ENCODE data around the gene TMEFF2. TPM values are rescaled to one million over a fixed set of nuclear protein-coding genes. Genes with fewer than 3 reads are reported as not detected.

Gene TMEFF2
- total and polyA plus RNA-seq, 2 donors (not counting 1 experiment from before 2014, with no cell fraction given), result not detected

- H3K79me2 ChIP-seq (ENCODE audit: control insufficient read depth, insufficient read depth, low read length), result no peaks in the 10 kb centered on the region
- no peak overlapping the region for H2AFZ ChIP-seq (ENCODE audit: insufficient read depth, low read depth, low read length, poor library complexity, severe bottlenecking)
- Mint-ChIP-seq H3K27ac (no peak overlapping the region), H3K27me3 (no peaks in the 10 kb centered on the region), H3K4me1 (no peaks in the 10 kb centered on the region), H3K9me3 (ENCODE audit: insufficient read depth) (no peaks in the 10 kb centered on the region), H3K4me3 (no peak overlapping the region)
- H3K27ac ChIP-seq (ENCODE audit: low read length in 2 of 2), result no peak overlapping the region
- no peaks in the 10 kb centered on the region for H3K9me3 ChIP-seq (ENCODE audit: control extremely low read depth in 1 of 3, control insufficient read depth in 2 of 3, insufficient read depth in 1 of 3, low read length in 2 of 3)
- H3K4me1 ChIP-seq (ENCODE audit: control insufficient read depth in 2 of 2, insufficient read depth in 2 of 2, low read length in 2 of 2), result no peaks in the 10 kb centered on the region
- no peak overlapping the region for H3K9ac ChIP-seq (ENCODE audit: low read length)
- H4K20me1 ChIP-seq (ENCODE audit: control insufficient read depth, insufficient read depth, low read length, poor library complexity, severe bottlenecking), result no peaks in the 10 kb centered on the region
- CTCF ChIA-PET, result interaction anchor here (0.7 kb wide), 1 partner anchor 136 kb away, joined by 3 read pairs; no protein-coding TSS in a partner anchor
- intact Hi-C loops (cut with micrococcal nuclease), result no loop called here
- TF ChIP-seq EZH2 (IDR thresholded peaks at IDR 0.05; ENCODE audit: borderline replicate concordance, insufficient read depth, low read depth, low read length, poor library complexity, severe bottlenecking), result no peak
- WGBS (ENCODE audit: insufficient coverage), result 80% methylated on average over 1 of the region's 1 CpG
- no peak overlapping the region for H3K4me2 ChIP-seq (replicated peaks; ENCODE audit: low read depth, low read length, poor library complexity, severe bottlenecking)
- H3K27me3 ChIP-seq (replicated peaks in 1 of 4; ENCODE audit: control extremely low read depth in 1 of 4, control insufficient read depth in 3 of 4, insufficient read depth in 4 of 4, low read length in 3 of 4), result no peaks in the 10 kb centered on the region
- POLR2A ChIA-PET, result no interaction called here
- no peak overlapping the region for H3K4me3 ChIP-seq (ENCODE audit: control extremely low read depth in 1 of 5, extremely low read depth in 1 of 5, insufficient read depth in 1 of 5, low read depth in 2 of 5, low read length in 4 of 5)
- ATAC-seq (ENCODE audit: low read depth), result no peak
- DNase-seq, result no peak
- H3K36me3 ChIP-seq (replicated peaks in 1 of 2; ENCODE audit: control extremely low read depth in 1 of 2, control insufficient read depth in 1 of 2, extremely low read depth in 1 of 2, insufficient read depth in 2 of 2, low read length in 1 of 2), result no peaks in the 10 kb centered on the region
Observed at GRCh38 chr2:192026825-192027120, 168.0 kb downstream of the TMEFF2 start.

- DNase-seq, result no peak
- ATAC-seq (ENCODE audit: low read depth), result no peak
- Mint-ChIP-seq H3K27ac (no peak overlapping the region), H3K9me3 (ENCODE audit: insufficient read depth) (no peaks in the 10 kb centered on the region), H3K4me1 (no peaks in the 10 kb centered on the region), H3K4me3 (no peak overlapping the region), H3K27me3 (peaks cover 3% of the 10 kb centered on the region)
- intact Hi-C loops (cut with micrococcal nuclease), result no loop called here
- no peaks in the 10 kb centered on the region for H3K36me3 ChIP-seq (replicated peaks in 1 of 2; ENCODE audit: control extremely low read depth in 1 of 2, control insufficient read depth in 1 of 2, extremely low read depth in 1 of 2, insufficient read depth in 2 of 2, low read length in 1 of 2)
- TF ChIP-seq CTCF (IDR thresholded peaks at IDR 0.05), result no peak
- no peak for TF ChIP-seq EZH2 (IDR thresholded peaks at IDR 0.05; ENCODE audit: borderline replicate concordance, insufficient read depth, low read depth, low read length, poor library complexity, severe bottlenecking)
- no peaks in the 10 kb centered on the region for H4K20me1 ChIP-seq (ENCODE audit: control insufficient read depth, insufficient read depth, low read length, poor library complexity, severe bottlenecking)
- H3K27me3 ChIP-seq (replicated peaks in 1 of 4; ENCODE audit: control extremely low read depth in 1 of 4, control insufficient read depth in 3 of 4, insufficient read depth in 4 of 4, low read length in 3 of 4), result no peaks in the 10 kb centered on the region
- H3K4me1 ChIP-seq (ENCODE audit: control insufficient read depth in 2 of 2, insufficient read depth in 2 of 2, low read length in 2 of 2), result no peaks in the 10 kb centered on the region
- H3K27ac ChIP-seq (ENCODE audit: low read length in 2 of 2), result no peak overlapping the region
- ChIA-PET CTCF (interaction anchor here (0.7 kb wide), 1 partner anchor 136 kb away, joined by 3 read pairs; no protein-coding TSS in a partner anchor), POLR2A (no interaction called here)
- no peak overlapping the region for H3K4me3 ChIP-seq (ENCODE audit: control extremely low read depth in 1 of 5, extremely low read depth in 1 of 5, insufficient read depth in 1 of 5, low read depth in 2 of 5, low read length in 4 of 5)
- H2AFZ ChIP-seq (ENCODE audit: insufficient read depth, low read depth, low read length, poor library complexity, severe bottlenecking), result no peak overlapping the region
- no peaks in the 10 kb centered on the region for H3K79me2 ChIP-seq (ENCODE audit: control insufficient read depth, insufficient read depth, low read length)
- no peak overlapping the region for H3K4me2 ChIP-seq (replicated peaks; ENCODE audit: low read depth, low read length, poor library complexity, severe bottlenecking)
- WGBS (ENCODE audit: insufficient coverage), result 75% methylated on average over 1 of the region's 7 CpGs
- H3K9ac ChIP-seq (ENCODE audit: low read length), result no peak overlapping the region
- no peaks in the 10 kb centered on the region for H3K9me3 ChIP-seq (ENCODE audit: control extremely low read depth in 1 of 3, control insufficient read depth in 2 of 3, insufficient read depth in 1 of 3, low read length in 2 of 3)
Observed at GRCh38 chr2:192026059-192026824, 168.5 kb downstream of the TMEFF2 start.

Measured in B cell (primary cell).